ENCODE data around the gene ZBTB44. TPM values are rescaled to one million over a fixed set of nuclear protein-coding genes. Genes with fewer than 3 reads are reported as not detected.

Gene ZBTB44, protein sequence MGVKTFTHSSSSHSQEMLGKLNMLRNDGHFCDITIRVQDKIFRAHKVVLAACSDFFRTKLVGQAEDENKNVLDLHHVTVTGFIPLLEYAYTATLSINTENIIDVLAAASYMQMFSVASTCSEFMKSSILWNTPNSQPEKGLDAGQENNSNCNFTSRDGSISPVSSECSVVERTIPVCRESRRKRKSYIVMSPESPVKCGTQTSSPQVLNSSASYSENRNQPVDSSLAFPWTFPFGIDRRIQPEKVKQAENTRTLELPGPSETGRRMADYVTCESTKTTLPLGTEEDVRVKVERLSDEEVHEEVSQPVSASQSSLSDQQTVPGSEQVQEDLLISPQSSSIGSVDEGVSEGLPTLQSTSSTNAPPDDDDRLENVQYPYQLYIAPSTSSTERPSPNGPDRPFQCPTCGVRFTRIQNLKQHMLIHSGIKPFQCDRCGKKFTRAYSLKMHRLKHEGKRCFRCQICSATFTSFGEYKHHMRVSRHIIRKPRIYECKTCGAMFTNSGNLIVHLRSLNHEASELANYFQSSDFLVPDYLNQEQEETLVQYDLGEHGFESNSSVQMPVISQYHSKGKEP
- 10 to 100 TPM; 28.0 to 33.4 TPM for total RNA-seq

DNA sequence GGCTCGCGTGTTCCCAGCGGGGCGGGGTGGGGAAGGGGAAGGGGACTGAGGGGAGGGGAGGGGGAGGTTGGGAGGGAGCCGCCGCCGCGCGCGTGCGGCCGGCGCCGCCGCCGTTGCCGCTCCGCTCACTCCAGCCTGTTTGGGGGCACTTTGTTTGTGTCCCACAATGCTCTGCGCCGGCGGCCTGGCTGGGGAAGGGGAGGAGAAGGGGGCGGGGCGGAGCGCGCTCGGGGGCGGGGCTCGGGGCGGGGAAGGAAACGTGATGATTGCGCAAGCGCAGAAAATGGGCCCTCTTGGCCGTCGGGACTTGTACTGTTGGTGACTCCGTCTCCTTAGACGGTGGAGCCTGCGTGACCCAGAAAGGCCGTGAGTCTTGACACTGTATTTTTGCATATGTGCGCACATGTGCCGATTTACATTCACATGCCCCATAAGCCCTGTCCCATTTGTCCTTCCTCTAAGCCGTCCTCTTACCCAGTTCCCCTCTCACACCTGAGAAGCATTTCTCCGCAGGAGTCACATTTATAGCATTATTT, at the start of gene ZBTB44:
TSS of gene ZBTB44 (minus strand) at position 168 of the 536 bp plus-strand sequence. CDS start 53,044 bp downstream, outside the sequence.

Small RNAs within 50 kb of the gene (small RNA-seq; reads per million reads assigned to genes)
- gene RN7SL778P: 0 reads per million in 2 donors

Other genes starting within 250 kb of the ZBTB44 start
- gene APLP2, start 245.0 kb downstream of the ZBTB44 start, total RNA-seq: 10 to 100 TPM; 57.6 to 90.9 TPM
- gene ST14, start 155.1 kb downstream of the ZBTB44 start, total RNA-seq: not detected
- gene ADAMTS8, start 113.7 kb upstream of the ZBTB44 start, total RNA-seq: not detected
- under 1 TPM in 1 of 2 donors, not detected in 1; under 0.01 TPM for gene ADAMTS15, start 133.7 kb upstream of the ZBTB44 start, total RNA-seq

Data from melanocyte of skin (primary cell).